ENCODE measurements around the gene LIMD2.

The LIMD2 gene

DNA sequence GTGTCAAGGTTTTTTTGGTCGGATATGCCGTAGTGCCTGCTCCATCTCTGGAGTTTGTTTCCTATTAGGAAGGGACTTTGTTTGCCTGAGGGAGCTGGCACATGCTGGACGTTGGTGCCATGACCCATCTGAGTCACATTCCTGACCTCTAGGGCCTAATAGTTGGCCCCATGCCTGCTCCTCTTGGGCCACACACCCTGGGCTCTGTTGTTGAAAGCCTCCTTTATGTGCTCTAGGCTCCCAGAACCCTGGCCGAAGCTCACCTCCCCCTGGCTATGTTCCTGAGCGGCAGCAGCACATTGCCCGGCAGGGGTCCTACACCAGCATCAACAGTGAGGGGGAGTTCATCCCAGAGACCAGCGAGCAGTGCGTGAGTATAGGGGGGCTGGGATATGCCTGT lies 18.4 kb downstream of the LIMD2 start:
- DNase-seq (ENCODE audit: low spot score): no peak

DNA sequence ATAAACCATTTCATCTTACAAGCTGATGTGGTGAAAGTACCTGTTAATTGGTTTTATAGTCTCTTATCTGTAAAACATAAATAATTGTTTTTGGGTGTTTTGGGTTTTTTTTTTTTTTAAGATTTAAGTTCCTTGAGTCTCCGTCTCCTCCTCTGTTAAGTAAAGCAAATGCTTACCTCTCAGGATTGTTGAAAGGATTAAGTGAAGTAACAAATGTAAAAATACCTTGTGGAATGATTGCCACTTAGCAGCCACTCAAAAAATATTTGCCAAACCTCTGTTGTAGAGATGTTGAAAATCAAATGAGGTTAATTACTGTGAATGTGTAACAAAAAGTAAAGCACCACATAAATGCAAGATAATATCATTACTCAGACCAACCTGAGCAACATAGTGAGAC lies 19.2 kb downstream of the LIMD2 start:
- no peak for DNase-seq (ENCODE audit: low spot score)

DNA sequence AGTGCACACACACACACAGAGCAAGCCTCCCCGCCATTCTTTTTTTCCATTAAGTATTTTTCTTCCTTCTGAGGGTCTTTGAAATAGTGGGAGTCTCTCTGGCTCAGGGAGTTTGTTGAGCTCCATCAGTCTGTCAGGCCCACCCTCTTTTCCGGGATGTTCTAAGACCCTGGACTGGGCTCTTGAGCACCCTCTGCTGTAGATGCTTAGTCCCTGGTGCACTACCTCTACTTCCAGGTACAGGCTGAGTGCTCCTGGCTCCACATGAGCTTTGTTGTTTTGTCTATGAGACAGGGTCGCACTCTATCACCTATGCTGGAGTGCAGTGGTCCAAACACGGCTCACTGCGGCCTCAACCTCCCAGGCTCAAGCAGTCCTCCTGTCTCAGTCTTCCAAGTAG lies 20.7 kb downstream of the LIMD2 start:
- no peak for DNase-seq (ENCODE audit: low spot score)

DNA sequence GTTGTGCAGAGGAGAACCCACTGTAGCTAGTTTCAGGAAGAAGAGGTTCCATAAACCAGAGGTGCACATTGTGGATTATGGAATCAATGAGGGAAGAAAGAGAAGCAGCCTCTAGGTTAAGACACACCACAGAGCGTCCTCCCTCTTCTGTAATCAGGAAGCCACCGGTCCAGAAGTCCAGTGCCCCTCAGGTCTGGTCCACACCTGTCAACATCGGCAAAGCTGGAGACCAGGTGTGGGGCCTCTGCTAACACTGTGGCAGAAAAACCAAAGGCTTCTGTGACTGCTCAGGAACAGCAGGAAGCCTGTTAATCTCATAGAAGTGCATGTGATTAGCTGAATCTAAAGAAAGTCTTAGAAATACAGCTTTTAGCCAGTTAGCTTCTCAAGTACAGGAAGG lies 23.3 kb downstream of the LIMD2 start:
- DNase-seq (ENCODE audit: low spot score): no peak

DNA sequence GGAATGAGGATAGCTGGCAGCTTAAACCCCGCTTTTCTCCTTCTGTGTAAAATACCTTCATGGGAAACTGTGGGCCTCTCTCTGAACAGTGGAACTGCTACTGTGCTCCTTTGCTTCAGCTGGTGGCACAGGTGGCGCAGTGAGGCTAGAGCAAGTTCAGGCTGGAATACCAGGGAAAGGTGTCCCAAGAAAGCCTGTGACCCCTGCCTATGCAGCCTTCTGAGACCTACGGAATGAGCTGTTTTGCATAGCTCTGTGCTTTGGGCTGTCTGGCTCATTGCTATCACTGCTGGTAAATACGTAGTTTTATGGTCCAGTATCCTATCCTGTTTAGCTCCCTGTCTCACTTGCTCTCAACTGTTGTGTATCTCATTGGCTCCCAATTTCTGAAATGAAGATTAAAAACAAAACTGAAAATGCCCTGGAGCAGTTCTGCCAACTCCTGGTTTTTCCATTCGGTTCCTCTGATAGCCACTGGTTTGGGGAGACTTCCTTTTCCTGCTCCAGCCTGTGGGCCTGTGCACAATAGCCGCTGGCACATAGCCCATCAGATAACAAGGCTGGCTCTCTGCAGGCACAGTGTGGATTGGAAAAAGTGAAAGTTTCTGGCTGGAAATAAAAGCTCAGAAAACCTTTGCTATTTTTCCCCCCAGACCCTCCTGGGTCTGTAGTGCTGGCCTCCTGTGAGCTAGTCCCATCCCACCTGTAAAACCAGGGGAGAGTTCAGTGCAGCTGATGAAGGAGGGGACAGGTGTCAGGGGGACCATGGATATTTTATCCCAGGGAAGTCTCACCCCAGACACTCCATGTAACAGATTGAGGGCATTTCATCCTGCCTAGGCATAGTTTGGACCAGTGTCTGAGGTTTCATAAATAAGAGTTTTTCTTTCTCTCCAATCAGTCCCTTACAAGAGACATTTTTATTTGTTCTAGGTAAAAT lies 24.0 kb downstream of the LIMD2 start:
- peak; percentile 71 for DNase-seq (ENCODE audit: low spot score)

DNA sequence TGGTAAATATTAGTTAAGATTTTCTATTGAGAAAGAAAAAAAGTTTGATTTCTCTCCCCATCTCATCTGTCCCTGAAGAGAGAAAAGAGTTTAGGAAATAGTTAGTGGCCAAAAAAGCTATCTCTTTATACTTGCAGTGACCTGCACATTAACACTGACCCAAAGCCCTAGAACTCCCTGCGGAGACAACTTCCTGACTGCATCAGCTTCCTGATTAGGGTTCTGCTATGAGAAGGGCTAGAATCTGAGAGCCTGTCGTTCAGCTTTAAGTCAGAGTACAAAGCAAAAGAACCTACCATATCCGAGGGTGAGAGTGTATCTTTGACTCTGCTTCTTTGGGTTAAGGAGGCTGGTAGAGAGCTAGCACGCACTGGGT lies 24.7 kb downstream of the LIMD2 start:
- DNase-seq (ENCODE audit: low spot score): no peak

DNA sequence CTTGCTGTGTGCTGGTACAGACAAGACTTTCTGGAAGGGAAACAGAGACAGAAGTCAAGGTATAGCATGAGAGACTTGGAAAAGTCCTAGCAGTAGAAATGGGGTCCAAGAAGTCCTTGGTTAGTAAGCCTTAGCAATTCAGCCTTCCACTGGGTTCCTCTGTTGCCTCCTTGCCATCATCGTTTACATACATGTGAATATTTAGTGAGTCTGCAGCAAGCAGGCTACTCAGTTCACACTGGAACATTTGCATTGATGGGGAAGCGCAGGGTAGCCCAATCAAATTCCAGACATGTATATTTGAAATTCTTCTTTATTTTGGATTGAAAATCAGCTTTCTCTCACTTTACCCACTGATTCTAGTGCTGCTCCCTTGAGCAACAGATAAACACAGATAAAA lies 27.1 kb downstream of the LIMD2 start:
- DNase-seq (ENCODE audit: low spot score): no peak

DNA sequence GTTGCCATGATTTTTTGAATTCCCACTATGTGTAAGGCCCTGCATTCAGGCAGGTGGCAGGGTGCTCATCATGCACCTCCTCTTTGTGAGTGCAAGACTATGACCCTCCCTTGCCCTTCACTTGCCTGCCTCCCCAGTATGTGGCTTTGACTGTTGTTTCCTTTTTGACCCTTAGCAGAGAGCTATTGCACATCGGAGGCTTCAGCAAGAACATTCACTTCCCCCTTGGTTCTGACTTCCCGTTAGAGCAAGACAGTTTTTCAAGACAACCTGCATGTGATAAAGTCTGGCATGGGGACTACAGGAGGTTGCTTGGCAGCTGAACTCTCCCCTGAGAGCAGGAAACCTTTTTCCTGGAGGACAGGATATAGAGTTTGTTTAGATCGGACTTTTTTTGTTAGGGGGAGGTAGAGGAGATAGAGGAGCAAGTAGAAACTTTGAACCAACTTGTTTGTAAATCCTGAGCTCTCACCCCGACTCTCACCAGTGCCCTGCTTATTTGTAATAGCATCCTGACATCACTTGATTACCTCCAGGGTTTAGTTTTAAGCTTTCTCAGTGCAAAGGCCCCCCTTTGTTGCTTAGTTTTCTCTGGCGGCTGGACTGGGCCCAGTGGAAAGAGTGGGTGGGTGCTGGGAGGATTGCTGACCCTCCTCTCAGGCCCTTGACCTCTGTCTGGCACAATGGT lies 34.3 kb downstream of the LIMD2 start:
- DNase-seq (ENCODE audit: low spot score): peak; percentile 75

DNA sequence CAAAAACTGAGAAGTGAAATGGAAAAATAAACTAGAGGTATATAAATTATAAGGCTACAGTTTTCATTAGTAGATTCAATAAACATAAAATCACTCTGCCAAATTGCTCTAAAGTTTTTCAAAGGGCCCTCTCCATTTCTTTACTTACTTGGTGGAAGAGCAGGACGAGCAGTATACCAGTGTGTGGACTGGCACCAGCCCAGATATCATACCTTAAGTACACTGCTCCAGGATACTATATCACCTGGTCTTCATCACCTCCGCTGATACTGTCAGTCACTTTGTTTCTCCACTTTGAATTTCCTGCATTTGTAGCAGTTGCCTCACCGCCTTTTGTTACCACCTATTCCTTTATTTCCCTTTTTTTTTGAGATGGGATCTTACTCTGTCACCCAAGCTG lies 40.1 kb downstream of the LIMD2 start:
- no peak for DNase-seq (ENCODE audit: low spot score)

DNA sequence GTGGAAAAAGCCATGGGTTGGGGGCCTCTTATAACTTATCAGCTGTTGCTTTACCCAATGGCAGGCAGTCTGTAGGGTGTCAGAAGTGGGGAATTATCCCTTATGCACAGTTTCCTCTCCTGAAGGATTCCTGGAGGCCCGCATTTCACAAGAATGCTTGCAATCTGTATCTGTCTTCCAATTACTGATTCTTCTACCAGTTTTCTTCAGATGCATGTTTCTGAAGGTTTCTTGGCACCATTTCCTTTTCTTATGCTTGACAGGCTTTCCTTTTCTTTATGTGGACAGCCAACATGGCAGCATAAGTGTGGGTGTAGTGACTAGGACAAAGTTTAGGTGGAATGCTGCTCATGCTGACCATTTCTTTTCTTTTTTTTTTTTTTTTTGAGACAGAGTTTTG lies 41.6 kb downstream of the LIMD2 start:
- no peak for DNase-seq (ENCODE audit: low spot score)

DNA sequence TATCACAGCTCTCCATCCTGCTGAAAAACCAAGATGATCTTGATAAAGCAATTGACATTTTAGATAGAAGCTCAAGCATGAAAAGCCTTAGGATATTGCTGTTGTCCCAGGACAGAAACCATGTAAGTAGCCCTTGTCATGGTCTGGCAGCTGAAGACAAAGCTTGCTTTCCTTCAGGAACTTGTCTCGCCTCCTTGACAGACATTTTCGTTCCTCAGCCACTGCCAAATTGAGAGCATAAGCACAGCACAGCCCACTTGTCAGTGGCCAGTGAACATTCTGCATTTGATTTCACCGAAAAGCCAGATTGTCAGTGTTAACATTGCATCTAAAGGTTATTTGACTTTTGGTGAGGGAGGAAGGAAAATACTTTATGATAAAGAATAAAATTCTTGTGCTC lies 42.1 kb downstream of the LIMD2 start:
- no peak for DNase-seq (ENCODE audit: low spot score)

DNA sequence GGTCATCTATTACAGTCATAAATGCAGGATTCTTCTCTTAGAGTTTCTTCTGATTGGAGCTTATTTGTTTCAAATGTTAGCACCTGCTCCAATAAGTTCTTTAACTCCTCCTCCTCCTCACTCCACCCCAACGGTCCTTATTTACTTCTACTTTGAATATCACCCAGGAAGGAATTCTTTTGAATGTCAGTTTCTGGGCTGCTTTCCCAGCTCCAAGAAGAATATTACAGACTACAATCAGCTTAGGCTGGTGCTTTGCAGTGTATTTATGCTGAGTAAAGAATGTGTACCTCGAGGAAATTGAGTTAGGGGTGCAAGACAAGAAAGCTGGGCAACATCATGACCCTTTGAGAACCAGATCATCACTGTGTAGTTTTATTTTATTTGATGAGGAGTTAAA lies 46.9 kb downstream of the LIMD2 start:
- no peak for DNase-seq (ENCODE audit: low spot score)

DNA sequence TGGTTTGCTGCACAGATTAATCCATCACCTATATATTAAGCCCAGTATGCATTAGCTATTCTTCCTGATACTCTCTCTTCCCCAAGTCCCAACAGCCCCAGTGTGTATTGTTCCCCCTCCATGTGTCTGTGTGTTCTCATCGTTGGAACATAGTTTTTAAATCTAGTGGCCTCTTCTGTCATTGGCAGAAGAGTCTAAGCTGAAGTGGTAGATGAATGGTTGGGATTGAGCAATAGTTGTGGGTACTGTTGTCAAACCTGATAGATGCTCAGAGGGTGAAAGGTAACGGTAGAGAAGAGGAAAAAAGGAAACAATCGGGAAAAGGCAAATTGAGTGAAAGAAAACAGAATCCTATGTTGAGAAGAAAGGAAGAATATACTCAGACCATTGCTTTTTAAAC lies 47.8 kb downstream of the LIMD2 start:
- DNase-seq (ENCODE audit: low spot score): no peak

DNA sequence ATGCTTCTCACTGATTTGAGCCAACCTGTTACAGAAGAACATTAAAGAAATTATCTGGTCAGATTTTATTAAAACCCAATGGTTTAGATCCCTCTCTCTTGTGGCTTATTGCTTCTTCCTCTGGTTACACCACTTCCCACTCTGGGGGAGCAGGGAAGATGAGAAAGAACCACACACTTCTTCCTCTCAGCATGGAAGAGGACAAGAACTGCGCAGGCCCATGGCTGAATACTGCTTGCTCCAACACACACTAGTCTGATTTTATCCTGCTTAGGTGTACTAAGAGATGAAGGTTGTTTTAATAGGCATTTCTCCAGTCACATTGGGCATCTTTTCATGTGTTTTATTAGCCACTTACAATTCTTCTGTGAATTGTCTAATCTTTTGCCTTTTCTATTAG lies 50.1 kb downstream of the LIMD2 start:
- peak; percentile 58 for DNase-seq (ENCODE audit: low spot score)

DNA sequence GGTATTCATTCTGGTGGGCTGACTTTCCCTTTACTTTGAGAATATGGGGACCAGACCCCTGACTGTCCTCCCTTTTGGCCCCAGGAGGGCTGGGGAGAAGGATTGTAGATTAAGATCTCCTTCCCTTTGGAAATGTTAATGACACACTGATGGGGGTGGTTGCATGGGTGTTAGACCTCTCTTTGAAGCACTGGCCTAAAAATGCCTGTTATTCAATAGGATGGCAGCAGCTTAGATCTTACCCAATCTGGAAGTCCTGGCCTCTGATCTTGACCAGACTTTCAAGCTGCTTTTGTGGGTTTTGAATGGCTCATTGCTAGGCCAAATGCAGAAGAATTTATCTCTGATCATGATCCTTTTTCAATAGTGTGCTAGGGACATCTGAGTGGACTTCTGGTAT lies 52.0 kb downstream of the LIMD2 start:
- no peak for DNase-seq (ENCODE audit: low spot score)

DNA sequence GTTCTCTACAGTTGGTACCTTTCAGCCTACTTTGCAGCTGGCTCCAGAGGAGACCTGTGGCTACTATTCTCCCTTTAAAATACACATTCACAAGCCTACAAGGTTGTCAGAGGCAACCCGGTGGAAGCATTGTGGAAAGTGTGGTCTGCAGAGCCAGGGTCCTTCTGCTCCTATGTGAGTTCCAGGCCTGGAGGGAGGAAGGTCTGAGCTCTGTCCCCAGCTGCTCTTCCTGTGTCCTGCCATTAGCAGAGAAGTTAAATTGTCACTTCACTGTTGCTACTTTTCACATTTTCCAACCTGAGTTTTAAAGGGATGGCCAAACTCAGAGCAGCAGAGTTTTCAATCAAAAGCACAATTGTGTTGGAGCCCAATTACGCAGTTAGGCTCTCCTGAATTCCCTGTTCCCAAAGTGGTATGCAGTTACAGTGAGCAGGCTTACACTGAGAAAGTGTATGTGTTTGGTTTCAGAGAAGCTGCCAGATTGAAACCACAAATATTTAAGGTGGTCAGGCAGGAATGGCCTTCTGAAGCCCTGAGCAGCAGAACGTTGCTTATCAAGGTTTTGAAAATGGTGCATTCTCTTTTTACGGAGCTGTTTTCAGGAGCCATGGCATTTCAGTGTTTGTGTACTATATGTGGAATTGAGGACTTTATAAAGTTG lies 52.7 kb downstream of the LIMD2 start:
- DNase-seq (ENCODE audit: low spot score): no peak

DNA sequence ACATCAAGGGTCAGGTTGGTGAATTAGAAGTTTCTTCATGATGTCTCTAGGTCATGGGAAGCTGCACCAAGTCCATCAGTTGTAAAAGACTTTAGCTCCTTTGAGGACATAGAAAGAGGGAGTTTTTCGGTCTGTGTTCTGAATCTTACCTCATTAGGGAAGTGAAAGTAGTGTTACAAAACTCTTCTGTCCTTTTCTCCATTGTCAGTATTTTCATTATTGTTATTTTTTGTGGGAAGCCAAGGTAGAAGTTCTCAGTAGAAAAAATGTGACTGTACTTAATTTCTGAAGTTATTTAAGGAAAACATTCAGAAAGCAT lies 53.5 kb downstream of the LIMD2 start:
- peak; percentile 64 for DNase-seq (ENCODE audit: low spot score)

All from pons (tissue), 1 donor.